ENCODE data around the gene SKAP2.

SKAP2 gene

GRCh38 chr7:26649388-26649787 is 215.0 kb downstream of the SKAP2 start:
- no peak for DNase-seq (ENCODE audit: low spot score)
- TF ChIP-seq CTCF (IDR thresholded peaks at IDR 0.05; ENCODE audit: borderline replicate concordance, control extremely low read depth, extremely low read depth, insufficient read depth, missing control alignments) = no peak
- in situ Hi-C loops (cut with MboI; ENCODE audit: low sequenced_read_pairs, unreplicated experiment) = no loop called here

- no peak for TF ChIP-seq CTCF (IDR thresholded peaks at IDR 0.05; ENCODE audit: borderline replicate concordance, control extremely low read depth, extremely low read depth, insufficient read depth, missing control alignments)
- in situ Hi-C loops (cut with MboI; ENCODE audit: low sequenced_read_pairs, unreplicated experiment) = no loop called here
- DNase-seq (ENCODE audit: low spot score) = no peak
Observed at GRCh38 chr7:26648554-26648953, 215.8 kb downstream of the SKAP2 start.

- no peak for DNase-seq (ENCODE audit: low spot score)
- no peak for TF ChIP-seq CTCF (IDR thresholded peaks at IDR 0.05; ENCODE audit: borderline replicate concordance, control extremely low read depth, extremely low read depth, insufficient read depth, missing control alignments)
- in situ Hi-C loops (cut with MboI; ENCODE audit: low sequenced_read_pairs, unreplicated experiment) = no loop called here
Observed at GRCh38 chr7:26646336-26647048, 217.9 kb downstream of the SKAP2 start.

GRCh38 chr7:26645121-26645520 is 219.3 kb downstream of the SKAP2 start:
- in situ Hi-C loops (cut with MboI; ENCODE audit: low sequenced_read_pairs, unreplicated experiment) = no loop called here
- no peak for TF ChIP-seq CTCF (IDR thresholded peaks at IDR 0.05; ENCODE audit: borderline replicate concordance, control extremely low read depth, extremely low read depth, insufficient read depth, missing control alignments)
- DNase-seq (ENCODE audit: low spot score) = no peak

GRCh38 chr7:26642416-26642815 is 222.0 kb downstream of the SKAP2 start:
- no peak for DNase-seq (ENCODE audit: low spot score)
- TF ChIP-seq CTCF (IDR thresholded peaks at IDR 0.05; ENCODE audit: borderline replicate concordance, control extremely low read depth, extremely low read depth, insufficient read depth, missing control alignments) = no peak
- in situ Hi-C loops (cut with MboI; ENCODE audit: low sequenced_read_pairs, unreplicated experiment) = no loop called here

- DNase-seq (ENCODE audit: low spot score) = no peak
- TF ChIP-seq CTCF (IDR thresholded peaks at IDR 0.05; ENCODE audit: borderline replicate concordance, control extremely low read depth, extremely low read depth, insufficient read depth, missing control alignments) = no peak
- in situ Hi-C loops (cut with MboI; ENCODE audit: low sequenced_read_pairs, unreplicated experiment) = no loop called here
Observed at GRCh38 chr7:26639695-26640094, 224.7 kb downstream of the SKAP2 start.

All from GM13976 (cell line).